Skeletal muscle satellite cell (primary cell): ENCODE measurements around the gene C19orf53.
A peak's percentile ranks its signal among the peaks of the same experiment; 100 is the strongest.
"Not testable (repeated sequence)": the region's sequence is repeated elsewhere in the genome, so short reads cannot be mapped to it uniquely, and the experiment has no call there.

ENCODE experiments used
- H3K27me3 ChIP-seq: 2 replicates; pipeline ENCODE4 v1.7.0; 2013; ENCODE audit warnings: low read length; ENCODE audit not compliant: control insufficient read depth, insufficient read depth
- H3K36me3 ChIP-seq: 2 replicates; pipeline ENCODE4 v1.7.0; 2013; ENCODE audit warnings: mild to moderate bottlenecking, control low read depth, low read length; ENCODE audit not compliant: insufficient read depth
- H3K4me1 ChIP-seq: 2 replicates; pipeline ENCODE4 v1.7.0; 2013; ENCODE audit warnings: low read length; ENCODE audit not compliant: control insufficient read depth, insufficient read depth
- H3K4me2 ChIP-seq: 2 replicates; pipeline ENCODE4 v1.7.0; 2013; ENCODE audit warnings: mild to moderate bottlenecking, low read length
- H3K4me3 ChIP-seq: 2 replicates; pipeline ENCODE4 v1.7.0; 2013; ENCODE audit warnings: low read length
- H3K9ac ChIP-seq: 2 replicates; pipeline ENCODE4 v1.7.0; 2013; ENCODE audit warnings: mild to moderate bottlenecking, low read depth, low read length, moderate library complexity
- H3K9me3 ChIP-seq: replicated peaks from 2 replicates; pipeline ENCODE4 v1.7.0; 2013; ENCODE audit warnings: mild to moderate bottlenecking, control low read depth, low read length

C19orf53 gene

DNA sequence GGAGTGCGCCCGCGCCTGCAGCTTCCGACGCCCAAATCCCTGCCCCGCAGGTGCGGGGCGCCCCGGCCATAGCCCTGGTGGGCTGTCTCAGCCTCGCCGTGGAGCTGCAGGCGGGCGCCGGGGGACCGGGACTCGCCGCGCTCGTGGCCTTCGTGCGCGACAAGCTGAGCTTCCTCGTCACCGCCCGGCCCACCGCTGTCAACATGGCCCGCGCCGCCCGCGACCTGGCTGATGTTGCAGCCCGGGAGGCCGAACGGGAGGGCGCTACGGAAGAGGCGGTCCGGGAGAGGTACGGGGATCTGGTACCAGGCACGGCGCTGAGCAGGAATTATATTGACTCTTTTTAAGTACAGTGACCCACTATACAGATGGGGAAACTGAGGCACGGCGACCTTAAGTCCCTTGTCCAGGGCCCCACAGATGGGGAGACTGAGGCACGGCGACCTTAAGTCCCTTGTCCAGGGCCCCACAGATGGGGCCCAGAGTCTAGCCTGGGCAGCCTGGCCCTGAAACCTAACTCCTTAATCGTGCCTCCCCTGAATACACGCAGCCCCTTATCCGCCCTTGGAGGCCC lies 9.3 kb upstream of the C19orf53 start:
- Histone ChIP-seq H3K4me3 (peak overlapping the region; percentile 86), H3K27me3 (no peaks in the 10 kb centered on the region), H3K9ac (peak overlapping the region; percentile 81), H3K36me3 (peaks cover 40% of the 10 kb centered on the region), H3K4me2 (peak overlapping the region; percentile 96), H3K9me3 (no peaks in the 10 kb centered on the region), H3K4me1 (peaks cover 12% of the 10 kb centered on the region)

DNA sequence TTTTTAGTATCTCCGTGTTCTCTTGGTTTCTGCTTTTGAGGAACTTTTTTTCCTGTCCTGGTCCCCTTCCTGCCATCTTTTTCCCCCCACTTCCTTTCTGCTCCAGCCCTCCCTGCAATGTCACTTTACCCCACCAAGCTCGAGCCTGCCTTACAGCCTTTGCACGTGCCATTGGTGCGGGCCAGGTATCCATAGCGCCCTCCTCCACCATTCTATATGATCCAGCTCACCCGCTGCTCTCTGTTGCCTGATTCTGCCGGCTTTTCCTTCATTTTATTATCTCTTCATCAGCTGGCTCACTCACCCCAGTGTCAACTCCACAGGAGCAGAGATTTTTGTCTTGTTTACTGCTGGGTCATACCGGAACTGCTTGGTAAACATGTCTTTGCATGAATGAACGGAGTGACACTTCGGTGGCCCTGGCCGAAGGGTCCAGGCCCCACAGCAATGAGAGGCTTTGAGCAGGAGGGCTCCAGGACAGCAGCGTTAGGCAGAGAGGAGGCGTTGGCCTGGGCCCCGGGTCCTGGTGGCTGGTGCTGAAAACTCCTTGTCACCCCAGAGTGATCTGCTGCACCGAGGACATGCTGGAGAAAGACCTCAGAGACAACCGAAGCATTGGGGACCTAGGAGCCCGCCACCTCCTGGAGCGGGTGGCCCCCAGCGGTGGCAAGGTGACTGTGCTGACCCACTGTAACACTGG lies 8.7 kb upstream of the C19orf53 start:
- Histone ChIP-seq H3K4me1 (peaks cover 12% of the 10 kb centered on the region), H3K4me3 (peak overlapping the region; percentile 86), H3K9ac (peak overlapping the region; percentile 81), H3K36me3 (peaks cover 37% of the 10 kb centered on the region), H3K27me3 (no peaks in the 10 kb centered on the region), H3K4me2 (peak overlapping the region; percentile 96), H3K9me3 (no peaks in the 10 kb centered on the region)

DNA sequence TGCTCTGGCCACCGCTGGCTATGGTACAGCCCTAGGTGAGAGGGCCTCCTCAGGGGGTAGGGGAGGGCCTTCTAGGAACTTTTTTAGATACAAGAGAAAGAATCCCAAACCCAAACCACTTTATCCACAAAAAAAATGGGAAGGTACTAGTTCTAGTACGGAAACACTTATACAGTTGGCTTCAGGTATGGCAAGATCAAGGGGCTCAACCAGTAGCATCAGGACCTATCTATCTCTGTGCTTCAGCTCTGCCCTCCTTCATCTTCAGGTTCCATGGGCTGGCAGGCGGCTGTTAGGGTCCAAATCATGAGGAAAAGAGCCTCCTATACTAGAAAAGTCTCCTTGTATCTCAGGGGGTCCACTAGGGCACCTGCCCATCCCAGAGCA lies 8.2 kb upstream of the C19orf53 start:
- no peak overlapping the region for H3K9ac ChIP-seq

DNA sequence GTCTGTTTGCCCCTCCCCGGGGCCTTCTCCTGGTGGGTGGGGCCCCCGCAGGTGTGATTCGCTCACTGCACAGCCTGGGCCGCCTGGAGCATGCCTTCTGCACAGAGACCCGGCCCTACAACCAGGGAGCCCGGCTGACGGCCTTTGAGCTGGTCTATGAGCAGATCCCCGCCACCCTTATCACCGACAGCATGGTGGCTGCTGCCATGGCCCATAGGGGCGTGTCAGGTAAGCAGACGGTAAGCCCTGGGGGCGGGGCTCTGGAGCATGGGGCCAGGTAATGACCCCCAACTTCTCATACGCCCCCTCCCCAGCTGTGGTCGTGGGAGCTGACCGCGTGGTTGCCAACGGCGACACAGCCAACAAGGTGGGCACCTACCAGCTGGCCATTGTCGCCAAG lies 5.7 kb upstream of the C19orf53 start:
- no peak overlapping the region for H3K4me2 ChIP-seq
- peaks cover 25% of the 10 kb centered on the region for H3K36me3 ChIP-seq
- H3K9ac ChIP-seq = no peak overlapping the region
- peaks cover 13% of the 10 kb centered on the region for H3K4me1 ChIP-seq
- no peak overlapping the region for H3K4me3 ChIP-seq
- no peaks in the 10 kb centered on the region for H3K9me3 ChIP-seq
- no peaks in the 10 kb centered on the region for H3K27me3 ChIP-seq

More for the DNA sequence above, 8.2 kb upstream of the C19orf53 start:
- Histone ChIP-seq H3K4me3 (no peak overlapping the region), H3K36me3 (peaks cover 34% of the 10 kb centered on the region), H3K9me3 (no peaks in the 10 kb centered on the region), H3K4me2 (peak overlapping the region; percentile 96), H3K27me3 (no peaks in the 10 kb centered on the region), H3K4me1 (peaks cover 12% of the 10 kb centered on the region)

DNA sequence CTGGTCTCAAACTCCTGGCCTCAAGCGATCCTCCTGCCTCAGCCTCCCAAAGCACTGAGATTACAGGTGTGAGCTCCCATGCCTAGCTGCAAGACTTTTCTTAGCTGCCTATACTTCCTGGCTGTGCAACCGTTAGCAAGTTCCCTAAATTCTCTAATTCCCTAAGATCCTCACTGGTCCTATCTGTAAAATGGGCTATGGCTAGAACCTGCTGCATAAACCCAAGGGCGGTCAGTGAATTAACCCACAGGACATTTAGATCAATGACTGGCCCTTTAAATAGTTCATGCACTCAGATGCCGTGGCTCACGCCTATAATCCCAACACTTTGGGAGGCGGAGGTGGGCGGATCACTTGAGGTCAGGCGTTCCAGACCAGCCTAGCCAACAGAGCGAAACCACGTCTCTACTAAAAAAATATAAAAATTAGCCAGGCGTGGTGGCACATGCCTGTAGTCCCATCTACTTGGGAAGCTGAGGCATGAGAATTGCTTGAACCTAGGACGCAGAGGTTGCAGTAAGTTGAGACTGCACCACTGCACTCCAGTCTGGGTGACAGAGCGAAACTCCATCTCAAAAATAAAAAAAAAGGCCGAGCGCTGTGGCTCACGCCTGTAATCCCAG lies 4.1 kb upstream of the C19orf53 start:
- H3K4me1 ChIP-seq = peaks cover 15% of the 10 kb centered on the region
- peaks cover 25% of the 10 kb centered on the region for H3K36me3 ChIP-seq
- no peaks in the 10 kb centered on the region for H3K27me3 ChIP-seq

DNA sequence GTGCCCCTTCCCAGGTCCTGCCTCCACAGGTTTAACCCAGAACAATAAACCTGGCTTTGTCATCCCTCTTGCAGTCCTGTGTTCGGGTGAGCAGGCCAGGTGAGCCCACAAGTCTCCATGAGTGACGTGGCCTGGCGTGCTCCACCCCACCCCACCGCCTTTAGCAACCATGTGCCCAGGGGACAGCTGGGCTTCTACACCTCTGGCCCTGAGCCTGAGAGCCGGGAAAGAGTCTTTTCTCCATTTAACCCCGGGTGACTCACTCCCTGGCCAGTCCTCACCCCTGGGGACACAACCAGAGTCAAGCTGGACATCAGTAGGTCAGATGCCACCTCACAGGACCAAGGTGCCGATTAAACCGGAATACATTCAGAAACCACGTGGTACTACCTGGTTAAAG lies 4.1 kb downstream of the C19orf53 start:
- peaks cover 29% of the 10 kb centered on the region for H3K36me3 ChIP-seq
- H3K9me3 ChIP-seq = no peaks in the 10 kb centered on the region
- H3K4me1 ChIP-seq = peaks cover 20% of the 10 kb centered on the region
- H3K4me2 ChIP-seq = no peak overlapping the region
- no peaks in the 10 kb centered on the region for H3K27me3 ChIP-seq
- H3K4me3 ChIP-seq = no peak overlapping the region
- H3K9ac ChIP-seq = no peak overlapping the region

More for the DNA sequence above, 4.1 kb upstream of the C19orf53 start:
- Histone ChIP-seq H3K9me3 (no peaks in the 10 kb centered on the region), H3K4me3 (no peak overlapping the region), H3K4me2 (no peak overlapping the region), H3K9ac (no peak overlapping the region)

DNA sequence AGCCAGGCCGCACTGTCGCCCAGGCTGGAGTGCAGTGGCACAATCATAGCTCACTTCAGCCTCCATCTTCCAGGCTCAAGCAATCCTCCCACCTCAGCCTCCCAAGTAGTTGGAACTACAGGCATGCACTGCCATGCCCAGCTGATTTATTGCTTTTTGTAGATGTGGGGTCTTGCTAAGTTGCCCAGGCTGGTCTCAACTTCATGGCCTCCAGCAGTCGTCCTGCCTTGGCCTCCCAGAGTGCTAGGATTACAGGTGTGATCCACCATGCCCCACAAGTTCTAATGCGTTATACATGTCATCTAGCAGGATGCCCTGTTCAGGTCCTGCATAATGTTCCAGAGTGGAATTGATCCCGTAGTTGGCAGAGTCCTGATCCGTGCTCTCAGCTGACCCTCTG lies 4.6 kb downstream of the C19orf53 start:
- H3K4me3 ChIP-seq = no peak overlapping the region
- peaks cover 16% of the 10 kb centered on the region for H3K4me1 ChIP-seq

DNA sequence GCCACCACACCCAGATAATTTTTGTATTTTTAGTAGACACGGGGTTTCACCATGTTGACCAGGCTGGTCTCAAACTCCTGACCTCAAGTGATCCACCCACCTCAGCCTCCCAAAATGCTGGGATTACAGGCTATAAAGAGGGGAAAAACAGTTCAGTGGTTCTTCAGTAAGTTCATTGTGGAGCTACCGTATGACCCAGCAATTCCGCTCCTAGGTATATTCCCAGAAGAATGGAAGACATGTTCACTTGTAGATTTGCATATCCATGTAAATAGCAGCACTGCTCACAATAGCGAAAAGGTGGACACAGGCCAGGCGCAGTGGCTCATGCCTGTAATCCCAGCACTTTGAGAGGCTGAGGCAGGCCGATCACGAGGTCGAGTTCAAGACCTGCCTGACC lies 5.5 kb downstream of the C19orf53 start:
- not testable (repeated sequence) for H3K4me2 ChIP-seq, H3K9me3 ChIP-seq, H3K27me3 ChIP-seq, H3K9ac ChIP-seq, H3K4me3 ChIP-seq
- Histone ChIP-seq H3K4me1 (peaks cover 16% of the 10 kb centered on the region), H3K36me3 (peaks cover 29% of the 10 kb centered on the region)

More for the DNA sequence above, 4.6 kb downstream of the C19orf53 start:
- Histone ChIP-seq H3K27me3 (no peaks in the 10 kb centered on the region), H3K4me2 (no peak overlapping the region), H3K36me3 (peaks cover 29% of the 10 kb centered on the region), H3K9ac (no peak overlapping the region), H3K9me3 (no peaks in the 10 kb centered on the region)

DNA sequence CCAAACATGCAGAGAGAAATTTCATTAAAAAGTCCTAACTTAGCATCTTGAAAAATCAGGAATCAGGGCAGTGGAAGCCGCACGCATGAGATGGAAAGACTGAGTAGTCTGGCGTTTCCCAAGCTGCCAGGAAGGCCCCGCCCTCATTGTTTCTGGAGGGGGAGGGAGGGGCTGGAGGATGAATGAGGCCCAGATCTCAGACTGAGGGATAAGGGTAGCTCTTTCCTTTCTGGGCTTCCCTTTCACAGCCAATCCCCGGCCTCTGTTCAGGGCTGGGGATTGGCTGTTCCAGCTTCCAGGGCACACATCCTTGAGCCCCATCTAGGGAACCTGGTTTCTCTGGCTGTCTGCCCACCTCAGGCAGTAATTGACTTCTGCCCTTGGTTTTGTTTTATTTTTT lies 7.3 kb downstream of the C19orf53 start:
- Histone ChIP-seq H3K4me2 (no peak overlapping the region), H3K4me1 (peaks cover 15% of the 10 kb centered on the region), H3K9me3 (no peaks in the 10 kb centered on the region), H3K27me3 (no peaks in the 10 kb centered on the region), H3K4me3 (no peak overlapping the region), H3K9ac (no peak overlapping the region), H3K36me3 (peaks cover 24% of the 10 kb centered on the region)

DNA sequence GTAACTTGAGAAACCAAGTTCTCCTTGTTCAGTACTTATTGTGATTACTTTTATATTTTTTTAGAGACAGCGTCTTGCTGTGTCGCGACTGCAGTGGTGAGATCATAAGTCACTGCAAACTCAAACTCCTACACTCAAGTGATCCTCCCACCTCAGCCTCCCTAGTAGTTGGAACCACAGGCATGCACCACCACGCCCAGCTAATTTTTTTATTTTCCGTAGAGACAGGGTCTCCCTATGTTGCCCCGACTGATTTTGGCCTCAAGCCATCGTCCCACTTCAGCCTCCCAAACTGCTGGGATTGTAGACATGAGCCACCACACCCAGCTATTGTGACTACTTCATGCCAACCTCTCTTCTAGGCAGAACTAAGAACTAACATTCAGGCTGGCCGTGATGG lies 8.3 kb downstream of the C19orf53 start:
- Histone ChIP-seq H3K4me1 (peaks cover 20% of the 10 kb centered on the region), H3K9me3 (no peaks in the 10 kb centered on the region), H3K4me3 (no peak overlapping the region), H3K27me3 (no peaks in the 10 kb centered on the region), H3K9ac (no peak overlapping the region), H3K36me3 (peaks cover 21% of the 10 kb centered on the region), H3K4me2 (no peak overlapping the region)

DNA sequence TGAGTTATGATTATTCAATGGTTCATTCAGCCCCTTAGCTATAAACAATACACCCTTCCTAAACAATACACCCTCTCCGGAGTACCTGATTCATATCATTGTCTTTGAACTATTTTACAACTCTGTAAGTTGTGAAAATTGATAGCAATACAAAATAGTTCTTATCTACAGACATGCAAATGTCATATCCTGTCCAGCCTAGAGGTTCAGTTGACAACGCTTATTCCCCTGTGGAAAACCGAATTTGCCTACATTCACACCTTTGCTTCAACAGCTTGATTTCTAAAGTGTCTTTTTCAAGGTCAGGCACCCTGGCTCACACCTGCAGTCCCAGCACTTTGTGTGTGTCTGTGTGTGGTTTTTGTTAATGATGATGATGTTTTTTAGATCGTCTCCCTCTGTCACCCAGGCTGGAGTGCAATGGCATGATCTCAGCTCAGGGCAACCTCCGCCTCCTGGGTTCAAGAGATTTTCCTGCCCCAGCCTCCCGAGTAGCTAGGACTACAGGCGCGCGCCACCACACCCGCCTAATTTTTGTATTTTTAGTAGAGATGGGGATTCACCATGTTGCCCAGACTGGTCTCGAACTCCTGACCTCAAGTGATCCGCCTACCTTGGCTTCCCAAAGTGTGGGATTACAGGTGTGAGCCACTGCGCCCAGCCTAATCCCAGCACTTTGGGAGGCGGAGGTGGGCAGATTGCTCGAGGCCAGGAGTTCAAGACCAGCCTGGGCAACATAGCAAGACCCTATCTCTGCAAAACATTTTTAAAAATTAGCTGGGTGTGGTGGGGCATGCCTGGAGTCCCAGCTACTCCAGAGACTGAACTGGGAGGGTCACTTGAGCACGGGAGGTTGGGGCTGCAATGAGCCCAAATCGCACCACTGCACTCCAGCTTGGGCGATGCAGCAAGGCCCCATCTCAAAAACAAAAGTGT lies 9.6 kb downstream of the C19orf53 start:
- Histone ChIP-seq H3K4me3 (no peak overlapping the region), H3K9me3 (no peaks in the 10 kb centered on the region), H3K4me1 (peaks cover 32% of the 10 kb centered on the region), H3K4me2 (no peak overlapping the region), H3K27me3 (no peaks in the 10 kb centered on the region), H3K9ac (no peak overlapping the region), H3K36me3 (peaks cover 8% of the 10 kb centered on the region)
